ENCODE measurements around the gene KLHL6.

DNA sequence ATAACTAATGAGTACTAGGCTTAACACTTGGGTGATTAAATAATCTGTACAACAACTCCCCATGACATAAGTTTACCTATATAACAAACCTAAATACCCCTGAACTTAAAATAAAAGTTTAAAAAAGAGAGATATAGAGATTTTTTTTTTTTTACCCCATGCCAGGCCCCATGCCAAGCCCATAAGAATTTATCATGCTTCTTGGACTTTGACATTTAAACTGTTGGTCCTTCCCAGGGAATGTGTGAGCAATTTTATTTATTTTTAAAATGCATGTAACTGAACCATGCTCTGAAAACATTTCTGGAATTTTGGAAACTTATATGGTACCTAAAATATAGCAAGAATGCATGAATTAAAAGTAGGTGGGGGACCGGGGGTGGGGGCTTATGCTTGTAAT, 26.3 kb downstream of the KLHL6 start:
- TF ChIP-seq RAD21 (IDR thresholded peaks at IDR 0.05; ENCODE audit: low read length), result no peak
- TF ChIP-seq CTCF (IDR thresholded peaks at IDR 0.05), result no peak
- TF ChIP-seq IRF3 (IDR thresholded peaks at IDR 0.05; ENCODE audit: low read depth, low read length), result no peak
- TF ChIP-seq, protein P1, sequence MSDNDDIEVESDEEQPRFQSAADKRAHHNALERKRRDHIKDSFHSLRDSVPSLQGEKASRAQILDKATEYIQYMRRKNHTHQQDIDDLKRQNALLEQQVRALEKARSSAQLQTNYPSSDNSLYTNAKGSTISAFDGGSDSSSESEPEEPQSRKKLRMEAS (IDR thresholded peaks at IDR 0.05; ENCODE audit: low read depth), result no peak
- no peak for TF ChIP-seq FOXJ3 (CRISPR knock-in tag; IDR thresholded peaks at IDR 0.05)

Data from SK-N-SH (cell line).